GM06990 (cell line): ENCODE results near the gene ATG10.

Source experiments
- DNase-seq: peaks from one replicate; pipeline ENCODE4 v3.0.0-alpha.2; 2011; ENCODE audit not compliant: insufficient read length; ENCODE audit errors: extremely low read depth
- H3K27me3 ChIP-seq: replicated peaks from 2 replicates; pipeline ENCODE4 v1.6.0; 2011; ENCODE audit warnings: low read length; ENCODE audit not compliant: control insufficient read depth, insufficient read depth
- H3K36me3 ChIP-seq: 2 replicates; pipeline ENCODE4 v1.5.1; 2011; ENCODE audit warnings: low read length; ENCODE audit not compliant: control insufficient read depth, insufficient read depth
- H3K4me3 ChIP-seq: replicated peaks from 2 replicates; pipeline ENCODE4 v1.5.1; 2011; ENCODE audit warnings: low read depth, mild to moderate bottlenecking, control low read depth, low read length
- TF ChIP-seq, protein P1 (sequence below): IDR thresholded peaks from 2 replicates; pipeline ENCODE4 v1.5.1; 2011; ENCODE audit warnings: low read length, control low read depth, mild to moderate bottlenecking, inconsistent platforms; ENCODE audit not compliant: insufficient read depth, poor library complexity, severe bottlenecking

The ATG10 gene

GRCh38 chr5:82160948-82161347 lies 189.1 kb downstream of the ATG10 start:
- Histone ChIP-seq H3K27me3 (no peaks in the 10 kb centered on the region), H3K36me3 (no peaks in the 10 kb centered on the region), H3K4me3 (no peak overlapping the region)
- TF ChIP-seq, protein P1, sequence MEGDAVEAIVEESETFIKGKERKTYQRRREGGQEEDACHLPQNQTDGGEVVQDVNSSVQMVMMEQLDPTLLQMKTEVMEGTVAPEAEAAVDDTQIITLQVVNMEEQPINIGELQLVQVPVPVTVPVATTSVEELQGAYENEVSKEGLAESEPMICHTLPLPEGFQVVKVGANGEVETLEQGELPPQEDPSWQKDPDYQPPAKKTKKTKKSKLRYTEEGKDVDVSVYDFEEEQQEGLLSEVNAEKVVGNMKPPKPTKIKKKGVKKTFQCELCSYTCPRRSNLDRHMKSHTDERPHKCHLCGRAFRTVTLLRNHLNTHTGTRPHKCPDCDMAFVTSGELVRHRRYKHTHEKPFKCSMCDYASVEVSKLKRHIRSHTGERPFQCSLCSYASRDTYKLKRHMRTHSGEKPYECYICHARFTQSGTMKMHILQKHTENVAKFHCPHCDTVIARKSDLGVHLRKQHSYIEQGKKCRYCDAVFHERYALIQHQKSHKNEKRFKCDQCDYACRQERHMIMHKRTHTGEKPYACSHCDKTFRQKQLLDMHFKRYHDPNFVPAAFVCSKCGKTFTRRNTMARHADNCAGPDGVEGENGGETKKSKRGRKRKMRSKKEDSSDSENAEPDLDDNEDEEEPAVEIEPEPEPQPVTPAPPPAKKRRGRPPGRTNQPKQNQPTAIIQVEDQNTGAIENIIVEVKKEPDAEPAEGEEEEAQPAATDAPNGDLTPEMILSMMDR, result no peak
- no peak for DNase-seq

- Histone ChIP-seq H3K4me3 (no peak overlapping the region), H3K27me3 (no peaks in the 10 kb centered on the region), H3K36me3 (no peaks in the 10 kb centered on the region)
- TF ChIP-seq, protein P1, result no peak
- DNase-seq, result no peak
Measured at GRCh38 chr5:82162573-82162972, 190.8 kb downstream of the ATG10 start.

DNA sequence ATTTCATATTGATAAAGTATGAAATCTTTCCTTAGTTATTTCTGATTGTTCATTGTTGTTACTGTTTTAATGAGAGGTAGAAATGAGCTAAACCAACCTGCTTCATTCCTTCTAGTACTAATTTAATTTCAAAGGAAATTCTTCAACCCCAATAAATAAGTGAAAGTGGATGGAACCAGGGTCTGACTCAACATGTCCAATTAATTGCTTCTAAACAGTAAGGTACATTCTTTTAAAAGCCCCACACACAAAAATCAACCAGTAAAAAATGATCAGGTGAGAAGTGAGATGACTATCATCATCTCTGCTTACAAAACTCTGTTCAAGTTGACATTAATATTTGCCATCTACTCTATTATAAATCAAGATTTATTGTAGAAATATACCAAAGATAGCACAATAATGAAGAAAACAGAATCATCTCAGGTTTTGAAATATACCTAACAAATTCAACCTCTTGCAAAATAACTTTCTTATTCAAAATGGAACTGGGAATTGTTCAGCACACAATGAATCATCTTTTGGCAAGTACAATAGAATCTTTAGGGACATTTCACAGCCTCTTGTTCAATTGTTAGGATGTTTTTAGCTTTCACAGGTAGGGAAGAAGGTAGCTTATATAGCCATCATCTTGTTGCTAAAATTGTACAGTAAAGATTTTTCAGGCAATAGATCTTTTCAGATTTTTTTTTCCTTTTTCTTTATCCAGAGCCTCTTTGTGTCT lies 191.8 kb downstream of the ATG10 start:
- no peaks in the 10 kb centered on the region for H3K27me3 ChIP-seq
- DNase-seq, result no peak
- no peak overlapping the region for H3K4me3 ChIP-seq
- H3K36me3 ChIP-seq, result no peaks in the 10 kb centered on the region
- TF ChIP-seq, protein P1, result no peak

DNA sequence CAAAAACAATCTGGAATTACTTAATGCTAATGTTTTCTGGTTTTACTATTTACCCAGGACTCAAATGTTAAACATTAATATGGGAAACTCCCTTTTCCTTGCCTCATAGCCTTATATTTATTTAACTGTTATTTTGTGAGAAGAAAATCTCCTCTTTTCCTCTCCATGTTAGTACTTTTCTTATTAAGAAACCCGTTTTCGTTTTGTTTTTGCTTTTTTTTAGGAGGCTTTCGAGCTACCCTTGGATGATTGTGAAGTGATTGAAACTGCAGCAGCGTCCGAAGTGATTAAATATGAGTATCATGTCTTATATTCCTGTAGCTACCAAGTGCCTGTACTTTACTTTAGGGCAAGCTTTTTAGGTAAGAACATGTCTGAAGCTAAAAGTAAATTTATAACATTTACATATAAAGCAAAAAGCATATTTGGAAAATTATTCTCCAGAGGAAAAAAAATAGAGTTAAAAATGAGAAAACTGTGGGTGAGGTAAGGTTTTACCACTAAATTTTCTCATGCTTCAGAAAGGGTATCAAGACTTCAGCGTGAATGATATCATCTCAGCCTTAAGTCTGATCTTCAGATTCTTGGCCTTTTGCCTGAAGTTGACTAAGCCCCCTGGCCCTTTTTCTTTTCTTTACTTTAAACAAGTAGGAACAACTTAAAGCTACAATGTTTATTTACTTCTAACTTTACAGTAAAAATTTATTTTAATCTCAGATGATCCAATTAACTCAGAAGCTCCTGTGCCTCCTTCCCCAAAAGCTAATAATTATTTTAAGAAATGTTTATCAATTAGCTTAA lies 192.6 kb downstream of the ATG10 start:
- H3K27me3 ChIP-seq, result no peaks in the 10 kb centered on the region
- no peak for DNase-seq
- H3K4me3 ChIP-seq, result no peak overlapping the region
- H3K36me3 ChIP-seq, result no peaks in the 10 kb centered on the region
- TF ChIP-seq, protein P1, result no peak

GRCh38 chr5:82164977-82165713 lies 193.3 kb downstream of the ATG10 start:
- TF ChIP-seq, protein P1, result no peak
- Histone ChIP-seq H3K27me3 (no peaks in the 10 kb centered on the region), H3K4me3 (no peak overlapping the region), H3K36me3 (no peaks in the 10 kb centered on the region)
- no peak for DNase-seq
